Mammary epithelial cell (primary cell): Measurements from ENCODE around the gene TMEM238L.

Source experiments
- EZH2 ChIP-seq: IDR thresholded peaks from 2 replicates; pipeline ENCODE4 v1.6.1; 2012; ENCODE audit warnings: low read length, inconsistent platforms, borderline replicate concordance
- TF ChIP-seq, protein P1 (sequence below), 2 donors: IDR thresholded peaks in 1 of 2; conservative IDR thresholded peaks in 1 of 2; 2 replicates each; pipeline ENCODE4 v1.5.1; 2011 to 2012; ENCODE audit warnings: inconsistent platforms in 2 of 2, low read length in 2 of 2, mild to moderate bottlenecking in 2 of 2, control low read depth in 1 of 2, low read depth in 1 of 2; ENCODE audit not compliant: insufficient read depth in 1 of 2; ENCODE audit errors: extremely low read depth in 1 of 2

DNA sequence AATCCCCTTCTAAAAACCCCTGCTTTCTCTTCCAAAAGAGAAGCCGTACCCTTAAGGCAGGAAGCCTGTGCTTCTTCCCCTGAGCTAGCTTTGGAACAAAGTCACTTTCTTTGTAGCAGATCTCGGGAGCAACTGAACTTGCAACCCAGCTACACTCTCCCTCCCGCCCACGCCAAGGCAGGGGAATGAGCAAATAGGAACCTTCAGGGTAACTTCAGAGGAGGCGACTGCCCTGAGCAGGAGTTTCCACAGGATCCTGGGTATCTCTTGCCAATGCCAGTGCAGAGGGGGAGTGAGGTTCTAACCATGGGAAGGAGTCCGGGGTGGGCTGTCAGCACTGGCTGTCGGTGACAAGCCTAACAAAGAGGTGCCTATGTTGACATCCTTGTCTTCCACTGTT, 39.9 kb upstream of the TMEM238L start:
- TF ChIP-seq, protein P1, sequence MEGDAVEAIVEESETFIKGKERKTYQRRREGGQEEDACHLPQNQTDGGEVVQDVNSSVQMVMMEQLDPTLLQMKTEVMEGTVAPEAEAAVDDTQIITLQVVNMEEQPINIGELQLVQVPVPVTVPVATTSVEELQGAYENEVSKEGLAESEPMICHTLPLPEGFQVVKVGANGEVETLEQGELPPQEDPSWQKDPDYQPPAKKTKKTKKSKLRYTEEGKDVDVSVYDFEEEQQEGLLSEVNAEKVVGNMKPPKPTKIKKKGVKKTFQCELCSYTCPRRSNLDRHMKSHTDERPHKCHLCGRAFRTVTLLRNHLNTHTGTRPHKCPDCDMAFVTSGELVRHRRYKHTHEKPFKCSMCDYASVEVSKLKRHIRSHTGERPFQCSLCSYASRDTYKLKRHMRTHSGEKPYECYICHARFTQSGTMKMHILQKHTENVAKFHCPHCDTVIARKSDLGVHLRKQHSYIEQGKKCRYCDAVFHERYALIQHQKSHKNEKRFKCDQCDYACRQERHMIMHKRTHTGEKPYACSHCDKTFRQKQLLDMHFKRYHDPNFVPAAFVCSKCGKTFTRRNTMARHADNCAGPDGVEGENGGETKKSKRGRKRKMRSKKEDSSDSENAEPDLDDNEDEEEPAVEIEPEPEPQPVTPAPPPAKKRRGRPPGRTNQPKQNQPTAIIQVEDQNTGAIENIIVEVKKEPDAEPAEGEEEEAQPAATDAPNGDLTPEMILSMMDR (conservative IDR thresholded peaks at IDR 0.05 in 1 of 2, IDR thresholded peaks at IDR 0.05 in 1 of 2; ENCODE audit: extremely low read depth in 1 of 2, insufficient read depth in 1 of 2, low read depth in 1 of 2, low read length in 2 of 2): no peak
- no peak for TF ChIP-seq EZH2
